Stimulated activated CD8-positive, alpha-beta memory T cell treated with anti-CD3 and anti-CD28 coated beads, Interleukin-7, amount 100 ng/mL, for 1 hour (primary cell): ENCODE data around the gene SRR.
A peak's percentile ranks its signal among the peaks of the same experiment; 100 is the strongest.
"Not testable (repeated sequence)": the region's sequence is repeated elsewhere in the genome, so short reads cannot be mapped to it uniquely, and the experiment has no call there.

ENCODE experiments used
- DNase-seq, 2 donors: peaks; one replicate each; pipeline ENCODE4 v3.0.0-alpha.2; 2020; ENCODE audit warnings: low read depth in 2 of 2

Gene SRR

GRCh38 chr17:2289878-2290478, 13.8 kb upstream of the SRR start:
- DNase-seq: no peak

- no peak for DNase-seq
Observed at GRCh38 chr17:2292100-2292499, 11.7 kb upstream of the SRR start.

- DNase-seq: no peak
Observed at GRCh38 chr17:2295575-2295974, 8.2 kb upstream of the SRR start.

- no peak for DNase-seq
Observed at GRCh38 chr17:2297023-2297422, 6.7 kb upstream of the SRR start.

GRCh38 chr17:2299136-2299535, 4.6 kb upstream of the SRR start:
- no peak for DNase-seq

- DNase-seq: no peak
Observed at GRCh38 chr17:2299756-2300155, 4.0 kb upstream of the SRR start.

- no peak for DNase-seq
Observed at GRCh38 chr17:2302778-2303203, 959 bp upstream of the SRR start.

GRCh38 chr17:2304931-2305330, 1.2 kb downstream of the SRR start:
- no peak for DNase-seq

- DNase-seq: no peak
Observed at GRCh38 chr17:2309338-2310154, 5.8 kb downstream of the SRR start.

GRCh38 chr17:2312736-2313135, 9.0 kb downstream of the SRR start:
- DNase-seq: no peak

- DNase-seq: not testable (repeated sequence)
Observed at GRCh38 chr17:2316916-2317205, 13.1 kb downstream of the SRR start.

- no peak for DNase-seq
Observed at GRCh38 chr17:2317796-2318195, 14.0 kb downstream of the SRR start.

- no peak for DNase-seq
Observed at GRCh38 chr17:2319051-2319450, 15.3 kb downstream of the SRR start.

GRCh38 chr17:2321399-2321798, 17.6 kb downstream of the SRR start:
- no peak for DNase-seq

GRCh38 chr17:2323629-2324314, 20.0 kb downstream of the SRR start:
- no peak for DNase-seq

GRCh38 chr17:2331303-2331702, 27.6 kb downstream of the SRR start:
- DNase-seq: no peak

GRCh38 chr17:2335726-2336214, 32.0 kb downstream of the SRR start:
- no peak for DNase-seq

- peak; percentile 66 to 75 for DNase-seq
Observed at GRCh38 chr17:2336215-2336851, 32.6 kb downstream of the SRR start, which contains the start of gene TSR1. TSR1 (minus strand) TSS chr17:2336457; CDS start chr17:2336427, 30 bp downstream.

GRCh38 chr17:2336852-2337543, 33.2 kb downstream of the SRR start, which contains the start of gene SGSM2:
SGSM2 (plus strand) TSS chr17:2337501; CDS start chr17:2337689, 188 bp downstream.
- peak; percentile 36 to 42 for DNase-seq

GRCh38 chr17:2337544-2338314, 34.0 kb downstream of the SRR start:
- DNase-seq: peak in 1 of 2 donors; percentile 13

GRCh38 chr17:2338315-2338657, 34.5 kb downstream of the SRR start:
- DNase-seq: no peak
